Nephron (organoid): ENCODE results near the gene SLCO4A1.
"Not testable (repeated sequence)": the region's sequence is repeated elsewhere in the genome, so short reads cannot be mapped to it uniquely, and the experiment has no call there.

Experiments used
- H3K27ac Mint-ChIP-seq, 3 experiments: 2 replicates each; pipeline ENCODE4 v1.8.0; 2020; ENCODE audit warnings: mixed read lengths in 3 of 3, mild to moderate bottlenecking in 2 of 3, moderate library complexity in 1 of 3
- H3K27me3 Mint-ChIP-seq: 2 replicates; pipeline ENCODE4 v1.8.0; 2021; ENCODE audit warnings: low read depth, mild to moderate bottlenecking, moderate library complexity, mixed read lengths
- H3K36me3 Mint-ChIP-seq: 2 replicates; pipeline ENCODE4 v1.8.0; 2020; ENCODE audit warnings: low read depth, mixed read lengths
- H3K4me1 Mint-ChIP-seq: 2 replicates; pipeline ENCODE4 v1.8.0; 2020; ENCODE audit warnings: mixed read lengths
- H3K4me3 Mint-ChIP-seq, 3 experiments: 2 replicates each; pipeline ENCODE4 v1.8.0; 2020; ENCODE audit warnings: mild to moderate bottlenecking in 3 of 3, mixed read lengths in 3 of 3, moderate library complexity in 2 of 3
- H3K9me3 Mint-ChIP-seq: 2 replicates; pipeline ENCODE4 v1.8.0; 2020; ENCODE audit warnings: mixed read lengths
- CTCF ChIP-seq, 3 experiments: fragments of 200-600 bp; sonication (generic); IDR thresholded peaks; one replicate each; pipeline ENCODE4 v1.5.0; 2021; ENCODE audit warnings: antibody characterized with exemption in 3 of 3; ENCODE audit not compliant: unreplicated experiment in 3 of 3

Gene SLCO4A1

GRCh38 chr20:62624325-62624690 is 18.0 kb upstream of the SLCO4A1 start:
- Mint-ChIP-seq H3K4me1 (peaks cover 16% of the 10 kb centered on the region), H3K27me3 (peaks cover under 1% of the 10 kb centered on the region), H3K9me3 (no peaks in the 10 kb centered on the region), H3K4me3 (no peak overlapping the region), H3K36me3 (no peaks in the 10 kb centered on the region), H3K27ac (peak overlapping the region in 1 of 3 experiments; percentile 94)
- TF ChIP-seq CTCF (IDR thresholded peaks at IDR 0.05; ENCODE audit: unreplicated experiment in 3 of 3) = no peak

- TF ChIP-seq CTCF (IDR thresholded peaks at IDR 0.05; ENCODE audit: unreplicated experiment in 3 of 3) = no peak
- peak overlapping the region in 2 of 3 experiments; percentile 60 to 77 for H3K27ac Mint-ChIP-seq
- peaks cover 16% of the 10 kb centered on the region for H3K4me1 Mint-ChIP-seq
- H3K36me3 Mint-ChIP-seq = no peaks in the 10 kb centered on the region
- H3K9me3 Mint-ChIP-seq = no peaks in the 10 kb centered on the region
- no peaks in the 10 kb centered on the region for H3K27me3 Mint-ChIP-seq
- no peak overlapping the region for H3K4me3 Mint-ChIP-seq
These were observed 17.4 kb upstream of the SLCO4A1 start for GRCh38 chr20:62624719-62625453.

GRCh38 chr20:62625516-62625915 is 16.8 kb upstream of the SLCO4A1 start:
- H3K36me3 Mint-ChIP-seq = no peaks in the 10 kb centered on the region
- H3K4me1 Mint-ChIP-seq = peaks cover 16% of the 10 kb centered on the region
- TF ChIP-seq CTCF (IDR thresholded peaks at IDR 0.05; ENCODE audit: unreplicated experiment in 3 of 3) = no peak
- H3K9me3 Mint-ChIP-seq = no peaks in the 10 kb centered on the region
- no peak overlapping the region for H3K27ac Mint-ChIP-seq
- no peaks in the 10 kb centered on the region for H3K27me3 Mint-ChIP-seq
- H3K4me3 Mint-ChIP-seq = no peak overlapping the region

- Mint-ChIP-seq H3K9me3 (no peaks in the 10 kb centered on the region), H3K36me3 (no peaks in the 10 kb centered on the region), H3K4me1 (peaks cover 16% of the 10 kb centered on the region), H3K27me3 (no peaks in the 10 kb centered on the region), H3K27ac (no peak overlapping the region), H3K4me3 (no peak overlapping the region)
- TF ChIP-seq CTCF (IDR thresholded peaks at IDR 0.05; ENCODE audit: unreplicated experiment in 3 of 3) = no peak
These were observed 16.3 kb upstream of the SLCO4A1 start for GRCh38 chr20:62625921-62626547.

- H3K4me1 Mint-ChIP-seq = peaks cover 19% of the 10 kb centered on the region
- H3K4me3 Mint-ChIP-seq, H3K36me3 Mint-ChIP-seq, H3K27me3 Mint-ChIP-seq, H3K27ac Mint-ChIP-seq, H3K9me3 Mint-ChIP-seq: not testable (repeated sequence)
These were observed 14.9 kb upstream of the SLCO4A1 start for GRCh38 chr20:62627425-62627824.

GRCh38 chr20:62627901-62628612 is 14.2 kb upstream of the SLCO4A1 start:
- peak overlapping the region in 2 of 3 experiments; percentile 79 to 89 for H3K27ac Mint-ChIP-seq
- H3K36me3 Mint-ChIP-seq = no peaks in the 10 kb centered on the region

More at GRCh38 chr20:62627901-62628612, 14.2 kb upstream of the SLCO4A1 start:
- peaks cover 10% of the 10 kb centered on the region for H3K27me3 Mint-ChIP-seq
- peaks cover 23% of the 10 kb centered on the region for H3K4me1 Mint-ChIP-seq
- H3K4me3 Mint-ChIP-seq = no peak overlapping the region
- TF ChIP-seq CTCF (IDR thresholded peaks at IDR 0.05; ENCODE audit: unreplicated experiment in 3 of 3) = no peak
- H3K9me3 Mint-ChIP-seq = no peaks in the 10 kb centered on the region
